ENCODE measurements around the gene HEPACAM. TPM values are rescaled to one million over a fixed set of nuclear protein-coding genes. Genes with fewer than 3 reads are reported as not detected.
A peak's percentile ranks its signal among the peaks of the same experiment; 100 is the strongest.

HEPACAM gene
- total RNA-seq, 1 donor from 2014 or later = under 0.01 TPM

DNA sequence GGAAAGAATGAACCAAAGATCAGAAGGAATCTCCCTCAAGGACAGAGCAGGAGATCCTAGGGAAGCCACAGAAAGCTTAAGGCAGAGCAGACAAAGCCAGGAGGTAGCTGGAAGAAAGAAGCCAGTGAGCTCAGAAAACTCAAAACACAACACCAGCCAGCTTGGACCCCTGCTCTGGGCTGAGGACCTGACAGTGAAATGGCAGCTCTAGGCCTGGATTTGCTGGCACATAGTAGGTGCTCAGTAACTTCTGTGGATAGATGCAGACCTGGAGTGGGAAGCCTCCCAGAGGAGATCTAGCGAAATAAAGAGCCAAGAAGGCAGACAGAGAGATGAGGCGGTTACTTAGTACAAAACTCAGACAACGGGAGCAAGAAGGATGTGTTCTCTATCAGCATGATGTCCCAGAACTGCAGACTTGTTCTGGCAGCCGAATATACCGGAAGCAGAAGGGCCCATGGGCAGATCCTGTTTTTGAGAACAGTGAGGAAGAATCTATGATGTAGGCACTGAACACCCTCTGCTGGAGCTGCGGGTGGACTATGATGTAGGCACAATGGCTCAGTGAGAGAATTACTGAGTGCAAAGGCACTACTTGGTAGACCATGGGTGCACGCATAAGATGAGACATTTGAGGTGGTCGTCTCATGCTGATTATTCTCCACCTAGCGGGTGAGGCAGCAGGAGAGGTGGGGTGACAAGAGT is 42.9 kb downstream of the HEPACAM start:
- no peak for DNase-seq (ENCODE audit: low read depth)
- H3K4me3 ChIP-seq (ENCODE audit: low read depth, low read length) = no peak overlapping the region
- no peak for TF ChIP-seq CTCF (conservative IDR thresholded peaks at IDR 0.05; ENCODE audit: low read depth, low read length)

DNA sequence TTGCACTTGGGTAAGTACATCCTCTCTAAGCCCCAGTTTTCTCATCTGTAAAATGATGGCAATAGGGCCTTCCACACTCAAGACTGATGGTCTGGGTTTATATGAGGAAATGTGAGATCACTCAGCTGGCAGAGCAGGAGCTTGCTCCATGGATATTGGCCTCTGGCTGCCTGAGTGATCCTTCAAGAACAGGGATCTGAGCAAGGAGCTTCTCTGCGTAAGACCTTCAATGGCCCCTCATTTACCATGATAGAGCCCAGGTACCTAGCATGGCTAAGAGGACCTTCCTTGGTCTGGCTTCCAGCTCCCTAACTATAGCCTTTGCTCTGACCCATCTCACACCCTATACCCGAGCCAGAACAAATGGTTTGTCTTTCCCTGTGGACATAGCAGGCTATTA is 43.7 kb downstream of the HEPACAM start:
- TF ChIP-seq CTCF (conservative IDR thresholded peaks at IDR 0.05; ENCODE audit: low read depth, low read length) = no peak
- DNase-seq (ENCODE audit: low read depth) = no peak

DNA sequence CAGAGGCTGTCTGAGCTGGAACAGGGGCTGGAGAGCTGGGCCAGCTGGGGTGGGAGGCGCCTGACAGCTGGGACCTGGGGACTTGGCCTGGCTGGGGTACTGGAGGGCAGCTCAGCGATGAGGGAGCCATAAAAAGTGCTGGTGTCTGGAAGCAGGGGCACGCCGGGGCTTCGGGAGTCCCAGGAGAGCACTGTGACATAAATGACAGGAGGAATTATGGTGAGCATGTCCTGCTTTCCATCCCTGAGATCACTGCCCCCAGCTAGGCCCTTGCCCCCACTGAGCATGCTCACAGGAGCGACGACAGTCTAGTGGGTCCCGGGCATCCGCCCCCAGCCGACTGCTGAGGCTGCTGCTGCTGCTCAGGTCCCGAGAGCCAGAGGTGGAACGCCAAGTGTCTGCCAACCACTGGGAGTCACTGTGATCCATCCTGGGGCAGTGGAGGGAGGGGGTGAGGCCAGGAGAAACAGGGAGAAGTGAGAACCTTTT is 44.4 kb downstream of the HEPACAM start:
- TF ChIP-seq CTCF (conservative IDR thresholded peaks at IDR 0.05; ENCODE audit: low read depth, low read length) = peak; percentile 22
- no peak for DNase-seq (ENCODE audit: low read depth)
- H3K4me3 ChIP-seq (ENCODE audit: low read depth, low read length) = no peak overlapping the region

More for the DNA sequence above, 43.7 kb downstream of the HEPACAM start:
- no peak overlapping the region for H3K4me3 ChIP-seq (ENCODE audit: low read depth, low read length)

DNA sequence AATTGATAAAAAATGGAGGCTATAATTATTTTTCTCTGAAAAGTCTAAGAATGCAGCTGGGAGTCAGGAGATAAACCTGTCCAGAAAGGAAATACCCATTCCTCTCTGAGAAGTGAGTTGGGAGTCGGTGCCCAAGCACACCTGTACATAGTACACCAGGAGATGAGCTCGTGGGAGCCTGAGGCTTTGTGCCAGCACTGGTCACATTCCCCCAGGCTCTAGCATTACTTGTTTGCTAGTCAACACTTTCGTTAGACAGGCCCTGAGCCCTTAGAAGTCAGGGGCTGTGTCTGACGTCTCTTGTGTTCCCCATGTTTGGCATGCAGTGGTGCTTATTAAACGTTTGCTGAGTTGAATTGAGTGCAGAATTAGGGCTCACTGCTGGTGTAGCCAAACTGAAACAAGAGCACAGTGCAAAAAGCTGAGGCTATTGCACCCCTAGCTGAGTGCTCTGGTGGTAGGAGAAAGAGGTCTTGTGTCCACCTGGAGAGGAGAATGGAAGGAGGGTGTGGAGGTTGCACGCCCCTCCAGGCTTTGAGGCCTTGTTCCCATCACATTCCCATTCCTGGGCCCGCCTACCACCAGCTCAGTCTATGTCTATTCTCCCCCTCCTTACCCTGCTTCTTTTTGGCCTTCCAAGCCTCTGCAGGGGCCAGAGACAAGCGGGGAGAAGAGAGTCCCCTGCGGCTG is 45.0 kb downstream of the HEPACAM start:
- DNase-seq (ENCODE audit: low read depth) = no peak
- H3K4me3 ChIP-seq (ENCODE audit: low read depth, low read length) = no peak overlapping the region
- TF ChIP-seq CTCF (conservative IDR thresholded peaks at IDR 0.05; ENCODE audit: low read depth, low read length) = no peak

GRCh38 chr11:124890151-124890550 is 45.7 kb downstream of the HEPACAM start:
- DNase-seq (ENCODE audit: low read depth) = no peak
- no peak overlapping the region for H3K4me3 ChIP-seq (ENCODE audit: low read depth, low read length)
- no peak for TF ChIP-seq CTCF (conservative IDR thresholded peaks at IDR 0.05; ENCODE audit: low read depth, low read length)

- DNase-seq (ENCODE audit: low read depth) = no peak
- no peak for TF ChIP-seq CTCF (conservative IDR thresholded peaks at IDR 0.05; ENCODE audit: low read depth, low read length)
- H3K4me3 ChIP-seq (ENCODE audit: low read depth, low read length) = no peak overlapping the region
Measured at GRCh38 chr11:124889191-124890091, 46.4 kb downstream of the HEPACAM start.
